ENCODE measurements around the gene OGFOD1.

- TF ChIP-seq CTCF (IDR thresholded peaks at IDR 0.05) (no peak), ZFX (IDR thresholded peaks at IDR 0.05; ENCODE audit: borderline replicate concordance) (no peak)
Measured at GRCh38 chr16:56518425-56518824, 67.1 kb downstream of the OGFOD1 start.

Data from 22Rv1 (cell line).